GM12878 (cell line): Measurements from ENCODE around the gene PATJ. TPM values are rescaled to one million over a fixed set of nuclear protein-coding genes. Genes with fewer than 3 reads are reported as not detected.

ENCODE experiments used
- ATAC-seq: fragments of 200-7000 bp; cut with Tn5 transposase; 3 replicates; pipeline ENCODE4 v1.9.1; 2020; ENCODE audit warnings: mild to moderate bottlenecking, moderate library complexity
- BruUV-seq: library from RNA; stranded (reverse); fragments of 400-500 nt; replicated peaks from 2 replicates; lab custom pipeline; 2021; lab: Mats Ljungman, UMichigan
- CTCF ChIA-PET: fragments of 300-600 bp; sonication (Branson Sonifier 250); formaldehyde crosslinking; extraction: SDS; loops from one replicate; lab custom pipeline; 2021; ENCODE audit warnings: inconsistent platforms; lab: Yijun Ruan, JAX
- POLR2A ChIA-PET: fragments of 350-600 bp; formaldehyde crosslinking; extraction: SDS; loops from one replicate; lab custom pipeline; 2021; ENCODE audit warnings: inconsistent platforms; lab: Charles Lee
- RAD21 ChIA-PET: fragments of 300-600 bp; sonication (Branson Sonifier 250); formaldehyde crosslinking; loops from one replicate; lab custom pipeline; 2023; ENCODE audit warnings: antibody characterized with exemption; ENCODE audit not compliant: unreplicated experiment; lab: Charles Lee
- SMC1A ChIA-PET: fragments of 300-600 bp; sonication (Branson Sonifier 250); formaldehyde crosslinking; loops from one replicate; lab custom pipeline; 2023; ENCODE audit not compliant: unreplicated experiment, uncharacterized antibody; lab: Charles Lee
- DNase-seq: peaks from one replicate; pipeline ENCODE4 v3.0.0-alpha.2; 2011; ENCODE audit warnings: low read depth, low spot score
- FAIRE-seq: peaks from 3 replicates; lab custom pipeline; 2011; peaks lifted over from hg19 to GRCh38; lab: Jason Lieb, UNC
- H2AFZ ChIP-seq: 2 replicates; pipeline ENCODE4 v1.6.0; 2011; ENCODE audit warnings: low read depth, low read length, control low read depth; ENCODE audit not compliant: control insufficient read depth
- H3K27ac ChIP-seq: 2 replicates; pipeline ENCODE4 v1.5.1; 2011; ENCODE audit warnings: control low read depth; ENCODE audit not compliant: control insufficient read depth, insufficient read depth
- H3K27me3 ChIP-seq, 2 experiments: replicated peaks in 1 of 2; 2 replicates each; pipeline versions ENCODE4 v1.6.0 to v1.6.1; 2011; ENCODE audit warnings: low read length in 1 of 2; ENCODE audit not compliant: control insufficient read depth in 2 of 2, insufficient read depth in 2 of 2
- H3K36me3 ChIP-seq, 2 experiments: 2 replicates each; pipeline ENCODE4 v1.5.1; 2011; ENCODE audit warnings: low read length in 1 of 2; ENCODE audit not compliant: control insufficient read depth in 2 of 2, insufficient read depth in 2 of 2
- H3K4me1 ChIP-seq: 2 replicates; pipeline ENCODE4 v1.6.1; 2011; ENCODE audit warnings: mild to moderate bottlenecking, low read length, moderate library complexity, mixed read lengths; ENCODE audit not compliant: control insufficient read depth, insufficient read depth
- H3K4me2 ChIP-seq: 2 replicates; pipeline ENCODE4 v1.6.0; 2011; ENCODE audit warnings: control low read depth; ENCODE audit not compliant: control insufficient read depth, insufficient read depth
- H3K4me3 ChIP-seq: fragments of 200-600 bp; sonication (generic); 2 replicates; pipeline ENCODE4 v1.5.1; 2016
- H3K79me2 ChIP-seq: 2 replicates; pipeline ENCODE4 v1.6.0; 2011; ENCODE audit warnings: low read length; ENCODE audit not compliant: control insufficient read depth, insufficient read depth
- H3K9ac ChIP-seq: 2 replicates; pipeline ENCODE4 v1.8.0; 2011; ENCODE audit warnings: low read length, control low read depth, mixed read lengths; ENCODE audit not compliant: control insufficient read depth, insufficient read depth
- H3K9me3 ChIP-seq: replicated peaks from 3 replicates; pipeline ENCODE4 v1.5.1; 2011; ENCODE audit warnings: mild to moderate bottlenecking, low read length; ENCODE audit not compliant: control insufficient read depth, insufficient read depth
- H4K20me1 ChIP-seq: 2 replicates; pipeline ENCODE4 v1.6.0; 2011; ENCODE audit not compliant: control insufficient read depth, insufficient read depth
- FOXK2 ChIP-seq: fragments of 450-650 bp; IDR thresholded peaks from 2 replicates; pipeline ENCODE4 v1.6.1; 2017; ENCODE audit warnings: mild to moderate bottlenecking, moderate library complexity
- IKZF2 ChIP-seq, 2 experiments: fragments of 450-650 bp; IDR thresholded peaks; 2 replicates each; pipeline ENCODE4 v1.6.1; 2017; ENCODE audit warnings: mild to moderate bottlenecking in 2 of 2, moderate library complexity in 2 of 2
- MAX ChIP-seq: IDR thresholded peaks from 2 replicates; pipeline ENCODE4 v1.6.1; 2012; ENCODE audit warnings: low read depth, low read length, improper control_type of control experiment
- MEF2B ChIP-seq: fragments of 450-650 bp; IDR thresholded peaks from 2 replicates; pipeline ENCODE4 v1.6.1; 2018; ENCODE audit warnings: mild to moderate bottlenecking, moderate library complexity; ENCODE audit not compliant: partially characterized antibody, poor library complexity, severe bottlenecking
- MTA3 ChIP-seq: IDR thresholded peaks from 2 replicates; pipeline ENCODE4 v1.6.1; 2012; ENCODE audit warnings: low read length, inconsistent platforms, borderline replicate concordance
- NKRF ChIP-seq: fragments of 450-650 bp; conservative IDR thresholded peaks from 2 replicates; pipeline ENCODE4 v1.6.1; 2017; ENCODE audit warnings: mild to moderate bottlenecking, moderate library complexity
- PML ChIP-seq: IDR thresholded peaks from 2 replicates; pipeline ENCODE4 v1.6.1; 2012; ENCODE audit warnings: low read length, inconsistent platforms
- PRDM15 ChIP-seq: fragments of 450-650 bp; formaldehyde crosslinking; IDR thresholded peaks from 2 replicates; pipeline ENCODE4 v1.4.0; 2020; ENCODE audit warnings: mild to moderate bottlenecking, moderate library complexity
- USF2 ChIP-seq: IDR thresholded peaks from 2 replicates; pipeline ENCODE4 v1.6.1; 2011; ENCODE audit warnings: low read depth, low read length, improper control_type of control experiment, borderline replicate concordance
- ZNF592 ChIP-seq: fragments of 450-650 bp; IDR thresholded peaks from 2 replicates; pipeline ENCODE4 v1.6.1; 2017; ENCODE audit warnings: mild to moderate bottlenecking, moderate library complexity
- WGBS: methylation state at CpG from one replicate; pipeline ENCODE4 v1.1.6; 2016; ENCODE audit warnings: low lambda C conversion rate; ENCODE audit not compliant: insufficient replicate concordance, insufficient coverage; ENCODE audit errors: missing lambda C conversion rate; 5-methylcytosine and 5-hydroxymethylcytosine counted together
- in situ Hi-C: fragments of 300-500 bp; cut with MboI; formaldehyde crosslinking; loops from 9 replicates; pipeline ENCODE4 v1.14.3; 2018; ENCODE audit warnings: mixed read lengths
- intact Hi-C: fragments of 100-400 bp; cut with micrococcal nuclease; formaldehyde crosslinking; loops from one replicate; pipeline ENCODE4 v1.14.2; 2022; ENCODE audit not compliant: unreplicated experiment
- polyA plus RNA-seq, 11 experiments: library from polyadenylated mRNA; depleted of rRNA in 4 of 11; unstranded in 6 of 11; stranded (reverse) in 5 of 11; fragments of >200 nt; fragmentation: Nextera tagmentation in 4 of 11; fragmentation: Illumina TruSeq in 1 of 11; extraction: Ambion mirVana in 4 of 11; extraction: Trizol in 1 of 11; gene quantifications; 1 replicate in 1 of 11; 2 replicates in 10 of 11; pipeline versions ENCODE4 v1.2.1 to v1.2.3, GENCODE V29; 2011 to 2016; ENCODE audit warnings: inconsistent platforms in 2 of 11, missing spikeins in 2 of 11, low read depth in 1 of 11
- total RNA-seq, 4 experiments: library from RNA; depleted of rRNA in 3 of 4; stranded (reverse); fragments of >200 nt in 3 of 4; fragmentation: Illumina TruSeq in 1 of 4; extraction: Trizol in 1 of 4; gene quantifications; 2 replicates each; pipeline versions ENCODE4 v1.2.1 to v1.2.3, GENCODE V29; 2013 to 2021

Gene PATJ
- total and polyA plus RNA-seq, 10 of the 15 experiments (the other 5 are each of a cell fraction or from before 2014, with no cell fraction given) = 2.8 to 13.9 (median 6.9) TPM

GRCh38 chr1:61992257-61992656 is 250.0 kb downstream of the PATJ start (continued):
- TF ChIP-seq ZNF592 (no peak), USF2 (no peak), MTA3 (no peak)
- TF ChIP-seq, all 136 proteins: peak for 0

GRCh38 chr1:61993331-61993961 is 251.2 kb downstream of the PATJ start:
- ChIA-PET CTCF (interaction anchor here (1.0 kb wide), 1 partner anchor 89 kb away, joined by 3 read pairs; no protein-coding TSS in a partner anchor), POLR2A (no interaction called here), SMC1A (interaction anchor here (0.8 to 1.2 kb wide), 2 partner anchors 10 to 14 kb away, joined by 3 read pairs; no protein-coding TSS in a partner anchor), RAD21 (no interaction called here)
- ATAC-seq (no peak), FAIRE-seq (no peak), DNase-seq (no peak)
- no peaks in the 10 kb centered on the region for H3K9me3 ChIP-seq
- H3K27ac ChIP-seq = no peak overlapping the region
- 47% methylated on average over 5 of the region's 5 CpGs for WGBS
- no peaks in the 10 kb centered on the region for H3K79me2 ChIP-seq
- no peaks in the 10 kb centered on the region for H4K20me1 ChIP-seq
- intact Hi-C loops (loop anchor here (10.0 kb wide), 1 partner anchor 59 kb away; no protein-coding TSS in a partner anchor), in situ Hi-C loops (no loop called here)
- no peak overlapping the region for H3K4me2 ChIP-seq
- no peak overlapping the region for H3K9ac ChIP-seq
- no peaks in the 10 kb centered on the region for H3K36me3 ChIP-seq
- no peak overlapping the region for H2AFZ ChIP-seq
- no TSS peak for BruUV-seq
- no peak overlapping the region for H3K4me3 ChIP-seq
- no peaks in the 10 kb centered on the region for H3K27me3 ChIP-seq
- no peaks in the 10 kb centered on the region for H3K4me1 ChIP-seq
- TF ChIP-seq IKZF2 (IDR thresholded peaks at IDR 0.05) (no peak), MAX (no peak), FOXK2 (no peak), MEF2B (no peak), NKRF (no peak), PML (no peak), PRDM15 (CRISPR knock-in tag) (no peak)
